Breast epithelium (tissue), 4 donors: ENCODE data around the gene TPRG1L. TPM values are rescaled to one million over a fixed set of nuclear protein-coding genes. Genes with fewer than 3 reads are reported as not detected.

Experiments used
- DNase-seq, 2 donors: peaks; one replicate each; pipeline ENCODE4 v3.0.0-alpha.2; 2019; ENCODE audit warnings: low spot score in 2 of 2
- H3K27ac ChIP-seq, 2 donors: fragments of 200-600 bp; sonication (generic) in 1 of 2; one replicate each; pipeline ENCODE4 v1.5.1; 2016 to 2019; ENCODE audit warnings: mild to moderate bottlenecking in 1 of 2
- H3K27me3 ChIP-seq, 2 donors: fragments of 200-600 bp; sonication (generic) in 1 of 2; one replicate each; pipeline versions ENCODE4 v1.5.1 to v1.6.0; 2017 to 2019; ENCODE audit warnings: control low read depth in 1 of 2, mild to moderate bottlenecking in 1 of 2
- H3K36me3 ChIP-seq: fragments of 200-600 bp; one replicate; pipeline ENCODE4 v1.5.1; 2019
- H3K4me1 ChIP-seq, 2 donors: fragments of 200-600 bp; sonication (generic); one replicate each; pipeline ENCODE4 v1.5.1; 2016 to 2019; ENCODE audit warnings: control low read depth in 1 of 2
- H3K4me3 ChIP-seq, 3 donors: fragments of 200-600 bp; sonication (generic); 1 replicate in 2 of 3; 2 replicates in 1 of 3; pipeline ENCODE4 v1.5.1; 2016 to 2019; ENCODE audit warnings: mild to moderate bottlenecking in 3 of 3, moderate library complexity in 2 of 3
- H3K9me3 ChIP-seq, 2 donors: fragments of 200-600 bp; sonication (generic) in 1 of 2; one replicate each; pipeline ENCODE4 v1.5.1; 2016 to 2019; ENCODE audit warnings: control low read depth in 1 of 2
- CTCF ChIP-seq, 3 donors: fragments of 450-650 bp; IDR thresholded peaks; one replicate each; pipeline ENCODE4 v1.5.1; 2016 to 2017; ENCODE audit warnings: antibody characterized with exemption in 3 of 3, mild to moderate bottlenecking in 3 of 3, moderate library complexity in 3 of 3
- POLR2A ChIP-seq: fragments of 450-650 bp; IDR thresholded peaks from one replicate; pipeline ENCODE4 v1.6.1; 2016; ENCODE audit warnings: antibody characterized with exemption, mild to moderate bottlenecking, moderate library complexity
- POLR2AphosphoS5 ChIP-seq, 3 donors: sonication (generic); formaldehyde crosslinking; IDR thresholded peaks; one replicate each; pipeline ENCODE4 v1.6.1; 2017; ENCODE audit warnings: antibody characterized with exemption in 3 of 3
- intact Hi-C: fragments of 100-400 bp; cut with DNase I; formaldehyde crosslinking; loops from one replicate; pipeline ENCODE4 v1.15.1; 2023; ENCODE audit warnings: low total_unique reads
- total RNA-seq, 3 donors: library from RNA; depleted of rRNA; stranded (reverse); fragments of >200 nt; gene quantifications; one replicate each; pipeline ENCODE4 v1.1.0, GENCODE V29; 2016

The TPRG1L gene
- total RNA-seq, 3 donors from 2014 or later = 32.4 to 56.8 (median 34.5) TPM

GRCh38 chr1:3630914-3631313, 6.1 kb downstream of the TPRG1L start:
- intact Hi-C loops = no loop called here
- no peaks in the 10 kb centered on the region for H3K4me1 ChIP-seq
- TF ChIP-seq POLR2A (no peak), CTCF (IDR thresholded peaks at IDR 0.05) (no peak), POLR2AphosphoS5 (IDR thresholded peaks at IDR 0.05) (no peak)
- no peaks in the 10 kb centered on the region for H3K27me3 ChIP-seq
- no peak overlapping the region for H3K4me3 ChIP-seq
- H3K36me3 ChIP-seq = peaks cover 7% of the 10 kb centered on the region
- H3K9me3 ChIP-seq = no peaks in the 10 kb centered on the region
- H3K27ac ChIP-seq = no peak overlapping the region
- DNase-seq = no peak

GRCh38 chr1:3631320-3632260, 6.8 kb downstream of the TPRG1L start:
- no peaks in the 10 kb centered on the region for H3K4me1 ChIP-seq
- H3K27me3 ChIP-seq = no peaks in the 10 kb centered on the region
- H3K9me3 ChIP-seq = no peaks in the 10 kb centered on the region
- H3K36me3 ChIP-seq = peaks cover 7% of the 10 kb centered on the region
- no peak for DNase-seq
- intact Hi-C loops = no loop called here
- H3K27ac ChIP-seq = no peak overlapping the region
- H3K4me3 ChIP-seq = no peak overlapping the region
- TF ChIP-seq POLR2AphosphoS5 (IDR thresholded peaks at IDR 0.05) = no peak
- TF ChIP-seq POLR2A = no peak
- TF ChIP-seq CTCF (IDR thresholded peaks at IDR 0.05) = no peak

GRCh38 chr1:3632298-3632697, 7.5 kb downstream of the TPRG1L start:
- TF ChIP-seq CTCF (IDR thresholded peaks at IDR 0.05) (no peak), POLR2A (no peak), POLR2AphosphoS5 (IDR thresholded peaks at IDR 0.05) (no peak)
- Histone ChIP-seq H3K4me3 (no peak overlapping the region), H3K9me3 (no peaks in the 10 kb centered on the region), H3K27ac (no peak overlapping the region), H3K4me1 (no peaks in the 10 kb centered on the region), H3K27me3 (no peaks in the 10 kb centered on the region), H3K36me3 (peaks cover 7% of the 10 kb centered on the region)
- DNase-seq = no peak
- intact Hi-C loops = no loop called here

GRCh38 chr1:3632716-3633343, 8.0 kb downstream of the TPRG1L start:
- no peaks in the 10 kb centered on the region for H3K9me3 ChIP-seq
- H3K27ac ChIP-seq = no peak overlapping the region
- H3K4me1 ChIP-seq = no peaks in the 10 kb centered on the region
- intact Hi-C loops = no loop called here
- no peaks in the 10 kb centered on the region for H3K27me3 ChIP-seq
- H3K4me3 ChIP-seq = no peak overlapping the region
- H3K36me3 ChIP-seq = peaks cover 3% of the 10 kb centered on the region
- TF ChIP-seq POLR2AphosphoS5 (IDR thresholded peaks at IDR 0.05) (no peak), CTCF (IDR thresholded peaks at IDR 0.05) (no peak)
- DNase-seq = no peak
